GM19397 (cell line): ENCODE results near the gene CLHC1.
"Not testable (repeated sequence)": the region's sequence is repeated elsewhere in the genome, so short reads cannot be mapped to it uniquely, and the experiment has no call there.

Experiments used
- ATAC-seq: cut with Tn5 transposase; IDR thresholded peaks from one replicate; pipeline ENCODE4 v1.9.1; 2021; ENCODE audit warnings: mild to moderate bottlenecking, moderate library complexity; ENCODE audit not compliant: unreplicated experiment

Gene CLHC1

GRCh38 chr2:55155206-55155605 is 76.9 kb downstream of the CLHC1 start:
- no peak for ATAC-seq

DNA sequence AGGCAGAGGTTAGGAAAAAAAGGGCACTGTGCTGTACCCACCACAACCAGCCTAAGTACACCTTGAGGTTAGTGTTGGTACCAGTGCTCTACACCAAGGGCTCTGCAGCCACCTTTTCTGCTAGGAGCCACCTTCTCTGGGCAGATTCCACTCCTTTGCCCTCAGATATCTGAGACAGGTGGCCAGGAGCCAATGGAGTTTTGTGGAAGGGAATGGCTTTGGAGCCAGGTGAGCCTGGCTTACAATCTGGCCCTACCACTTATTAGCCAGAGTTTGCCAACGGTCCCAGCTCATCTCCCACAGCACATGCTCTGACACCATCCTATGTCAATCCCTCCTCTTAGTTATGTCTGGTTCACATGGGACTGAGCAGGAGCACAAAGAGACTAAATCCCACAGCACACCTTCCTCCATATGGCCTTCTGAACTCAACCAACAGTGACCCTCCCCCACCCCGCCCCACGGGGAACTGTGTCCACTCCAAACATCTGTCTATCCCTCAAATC is 77.5 kb downstream of the CLHC1 start:
- no peak for ATAC-seq

DNA sequence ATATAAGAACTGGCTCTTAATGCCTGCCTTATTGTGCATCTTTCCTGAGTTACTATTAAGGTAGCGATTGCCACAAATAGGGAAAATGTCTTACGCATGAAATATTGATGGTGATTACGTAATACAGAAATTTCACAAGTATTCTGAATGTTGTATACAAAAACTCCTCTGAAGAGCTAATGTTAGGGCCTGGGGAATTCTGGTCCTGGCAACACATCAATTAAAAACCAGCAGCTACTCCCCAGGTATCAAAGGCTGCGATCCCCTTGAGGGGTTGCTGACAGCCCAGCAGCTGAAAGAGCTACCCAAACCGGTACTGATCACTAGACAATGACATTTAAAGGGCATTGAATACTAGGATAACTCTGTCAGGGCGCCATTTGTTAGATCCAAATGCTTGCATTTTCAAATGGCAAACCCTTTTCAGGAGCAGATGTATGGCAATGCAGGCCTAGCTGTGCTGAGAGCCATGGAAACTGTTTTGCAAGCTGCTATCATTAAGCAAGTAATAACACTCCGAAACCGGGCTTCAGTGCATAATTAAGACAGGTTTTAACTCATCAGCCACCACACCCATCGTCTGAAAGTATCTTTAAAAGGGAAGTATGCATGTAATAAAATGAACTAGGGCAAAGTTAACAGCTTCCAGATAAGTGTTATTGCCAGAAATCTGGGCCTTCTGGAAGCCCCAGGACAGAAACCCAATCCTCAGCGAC is 78.4 kb downstream of the CLHC1 start:
- no peak for ATAC-seq

DNA sequence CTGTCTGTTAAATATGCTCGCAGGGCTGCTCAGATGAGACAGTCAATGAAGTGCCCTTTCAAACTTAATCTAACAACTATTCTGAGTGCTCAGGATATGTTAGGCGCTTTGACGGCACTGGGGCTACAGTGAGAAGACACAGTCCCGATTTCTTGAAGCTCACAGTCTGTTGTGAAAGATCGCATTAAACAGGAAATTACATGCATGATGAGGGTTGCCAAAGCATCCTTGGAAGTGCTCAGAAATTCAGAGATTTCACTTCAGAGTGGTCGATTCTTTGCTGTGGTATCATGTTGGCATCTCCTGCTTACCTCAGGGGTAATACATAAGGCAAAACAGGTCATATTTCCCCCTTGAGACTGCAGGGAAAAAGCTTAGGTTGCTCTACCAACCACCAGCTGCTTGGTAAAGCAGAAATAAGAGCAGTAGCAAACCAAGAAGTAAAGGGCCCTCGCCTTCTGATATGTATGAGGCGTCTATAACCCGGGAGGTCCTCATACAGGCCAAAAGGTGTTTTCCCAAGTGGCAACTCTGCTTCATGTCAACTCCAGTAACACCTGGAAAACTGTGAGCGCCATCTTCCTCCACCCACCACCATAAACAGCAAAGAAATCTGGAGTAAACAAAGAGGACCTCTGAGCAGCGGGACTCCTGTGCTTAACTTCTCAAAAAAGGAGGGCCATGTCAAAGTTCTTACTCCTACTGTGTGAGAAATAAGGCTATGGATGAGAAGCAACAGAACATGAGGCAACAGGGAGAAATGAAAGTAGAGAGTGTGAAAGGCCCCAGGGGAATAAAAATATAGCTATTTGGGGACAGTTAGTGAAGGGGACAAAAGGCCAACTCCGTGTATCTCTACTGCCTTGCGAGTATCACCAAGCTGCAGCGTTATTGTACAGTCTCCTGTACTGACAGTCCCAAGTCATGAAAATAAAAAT is 79.3 kb downstream of the CLHC1 start:
- ATAC-seq, result no peak

DNA sequence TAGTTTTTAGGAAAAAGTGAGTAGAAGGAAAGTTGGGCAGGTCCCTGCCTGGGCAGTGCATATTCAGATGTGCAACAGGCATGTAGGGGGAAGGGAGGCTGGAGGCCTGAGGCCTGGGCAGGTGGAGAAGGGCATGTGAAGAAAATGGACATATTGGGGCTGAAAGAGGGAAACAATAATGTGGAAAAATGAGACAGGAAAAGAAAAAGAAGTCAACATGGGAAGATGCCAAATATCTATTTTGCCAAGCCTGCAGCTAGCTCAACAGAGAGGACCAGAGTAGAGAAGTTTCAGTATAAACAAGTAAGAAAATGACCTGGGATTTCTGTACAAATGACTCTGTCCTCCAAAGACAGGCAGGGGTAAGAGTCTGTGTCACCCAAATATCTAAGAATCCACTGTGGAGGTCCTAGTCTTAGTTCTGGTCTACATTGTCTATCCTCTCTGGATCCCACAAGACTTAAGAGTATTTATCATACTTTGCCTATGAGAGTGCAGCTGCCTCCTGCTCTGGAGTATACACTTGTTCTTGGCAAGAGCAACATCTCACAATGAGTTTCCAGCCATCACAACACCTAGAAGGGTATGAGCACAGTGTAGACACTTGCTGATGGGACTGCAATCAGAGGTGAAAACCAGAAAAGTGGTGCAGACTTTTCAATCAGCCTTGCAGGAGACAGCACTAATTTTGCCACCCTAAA is 80.2 kb downstream of the CLHC1 start:
- ATAC-seq, result no peak

DNA sequence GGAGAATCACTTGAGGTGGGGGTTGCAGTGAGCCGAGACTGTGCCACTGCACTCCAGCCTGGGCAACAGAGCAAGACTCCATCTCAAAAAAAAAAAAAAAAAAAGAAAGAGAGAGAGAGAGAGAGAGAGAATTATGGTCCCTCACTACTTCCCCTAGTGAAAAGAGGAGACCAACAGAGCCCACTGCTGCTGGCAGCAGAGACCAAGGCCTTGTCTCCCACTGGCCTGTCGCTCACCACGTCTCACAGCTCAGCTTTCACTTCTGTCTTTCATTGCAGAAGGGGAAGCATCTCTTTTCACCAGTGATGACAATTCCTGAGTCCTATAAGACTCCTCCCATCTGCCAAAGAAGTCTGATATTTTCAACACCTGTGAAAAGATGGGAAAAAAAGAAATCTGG is 81.3 kb downstream of the CLHC1 start:
- peak; percentile 68 for ATAC-seq

- ATAC-seq, result no peak
These were observed 83.8 kb downstream of the CLHC1 start for GRCh38 chr2:55148269-55148668.

DNA sequence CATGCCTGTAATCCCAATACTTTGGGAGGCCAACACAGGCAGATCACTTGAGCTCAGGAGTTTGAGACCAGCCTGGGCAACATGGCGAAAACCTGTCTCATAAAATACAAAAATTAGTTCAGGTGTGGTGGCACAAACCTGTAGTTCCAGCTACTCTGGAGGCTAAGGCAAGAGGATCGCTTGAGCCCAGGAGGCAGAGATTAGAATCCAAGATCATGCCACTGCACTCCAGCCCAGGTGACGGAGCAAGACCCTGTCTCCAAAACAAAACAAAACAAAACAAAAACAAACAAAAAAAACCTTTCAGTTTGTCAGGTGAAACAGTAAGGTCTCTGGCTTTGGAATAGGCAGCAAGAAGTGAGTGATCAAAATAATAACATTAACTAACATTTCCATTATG is 84.6 kb downstream of the CLHC1 start:
- ATAC-seq, result no peak

DNA sequence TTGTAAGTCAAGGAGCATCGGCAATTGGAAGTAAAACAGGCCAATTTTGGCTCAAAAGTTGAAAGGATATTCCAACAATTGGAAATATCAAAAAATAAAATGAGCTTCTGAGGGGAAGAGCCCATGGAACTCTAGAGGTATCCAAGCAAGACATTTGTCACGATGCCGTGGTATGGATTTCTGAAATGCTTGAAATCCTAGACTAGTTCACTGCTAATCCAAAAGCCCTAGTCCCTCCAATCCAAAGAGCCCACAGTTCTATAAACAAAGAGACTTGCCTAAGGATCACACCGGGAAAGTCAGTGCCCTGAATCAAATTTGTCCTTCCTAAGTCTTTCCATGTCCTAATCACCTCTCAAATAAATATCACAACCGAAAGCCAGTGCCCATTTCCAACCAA is 85.1 kb downstream of the CLHC1 start:
- ATAC-seq, result no peak

DNA sequence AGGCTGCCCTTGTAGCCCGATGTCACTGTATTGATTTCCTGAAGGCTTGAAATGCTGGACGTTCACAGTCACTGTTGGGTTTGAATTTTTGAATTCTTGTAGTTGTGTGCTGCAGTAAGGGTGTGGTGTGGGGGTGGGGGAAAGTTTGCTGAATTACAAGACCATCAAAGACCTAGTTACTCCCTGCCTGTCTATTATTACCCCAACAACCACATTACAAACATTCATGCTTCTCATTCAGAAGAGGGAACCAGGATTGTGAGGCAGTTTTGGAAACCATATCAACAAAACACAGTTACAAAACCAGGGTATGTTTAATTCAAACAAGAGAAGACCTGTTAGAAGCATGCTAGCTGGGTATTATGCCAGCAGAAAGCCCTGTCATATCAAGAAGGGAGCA is 85.8 kb downstream of the CLHC1 start:
- no peak for ATAC-seq

GRCh38 chr2:55144922-55145820 is 86.9 kb downstream of the CLHC1 start:
- ATAC-seq, result no peak

- ATAC-seq, result not testable (repeated sequence)
These were observed 88.4 kb downstream of the CLHC1 start for GRCh38 chr2:55143706-55144105.

- ATAC-seq, result no peak
These were observed 89.6 kb downstream of the CLHC1 start for GRCh38 chr2:55142518-55142917.

- ATAC-seq, result no peak
These were observed 90.3 kb downstream of the CLHC1 start for GRCh38 chr2:55141572-55142413.

GRCh38 chr2:55140316-55141219 is 91.5 kb downstream of the CLHC1 start:
- no peak for ATAC-seq

- ATAC-seq, result no peak
These were observed 92.8 kb downstream of the CLHC1 start for GRCh38 chr2:55139305-55139704.

DNA sequence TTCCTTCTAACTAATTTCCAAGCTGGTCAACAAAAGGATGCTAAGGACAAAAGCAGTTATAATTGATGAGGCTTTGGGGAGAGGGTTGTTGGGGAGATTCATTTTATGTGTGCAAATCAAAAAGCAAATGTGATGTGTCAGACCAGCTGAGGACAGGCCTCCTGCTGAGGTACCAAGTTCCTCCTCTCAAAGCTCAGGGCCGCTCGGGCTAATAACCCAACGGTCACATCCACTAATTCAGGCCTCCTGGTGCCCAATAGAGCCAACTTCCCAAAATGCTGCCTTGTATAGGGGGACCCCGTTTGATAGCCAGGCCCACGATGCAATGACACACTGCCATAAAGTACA is 93.2 kb downstream of the CLHC1 start:
- ATAC-seq, result no peak
